Urinary bladder (tissue), 4 donors: ENCODE results near the gene LNX2. TPM values are rescaled to one million over a fixed set of nuclear protein-coding genes. Genes with fewer than 3 reads are reported as not detected.

Source experiments
- DNase-seq: peaks from one replicate; pipeline ENCODE4 v3.0.0-alpha.2; 2015; ENCODE audit errors: extremely low spot score
- H3K27ac ChIP-seq: one replicate; pipeline ENCODE4 v1.5.1; 2013; ENCODE audit warnings: low read depth, mild to moderate bottlenecking, moderate library complexity
- H3K36me3 ChIP-seq: one replicate; pipeline ENCODE4 v1.6.1; 2013; ENCODE audit warnings: mild to moderate bottlenecking, moderate library complexity; ENCODE audit not compliant: insufficient read depth
- H3K4me1 ChIP-seq: one replicate; pipeline ENCODE4 v1.6.1; 2013; ENCODE audit warnings: mild to moderate bottlenecking, moderate library complexity; ENCODE audit not compliant: insufficient read depth
- H3K4me3 ChIP-seq: one replicate; pipeline ENCODE4 v1.5.1; 2013; ENCODE audit warnings: low read depth, low read length
- WGBS: extraction: QIAGEN DNeasy Blood & Tissue Kit; methylation state at CpG from one replicate; pipeline ENCODE4 v1.1.7; 2013; 5-methylcytosine and 5-hydroxymethylcytosine counted together
- polyA plus RNA-seq: library from polyadenylated mRNA; stranded (reverse); fragments of 200-250 nt; gene quantifications from one replicate; pipeline ENCODE4 v1.2.3, GENCODE V29; 2013
- total RNA-seq: library from RNA; depleted of rRNA; stranded (reverse); fragments of >200 nt; gene quantifications from one replicate; pipeline ENCODE4 v1.2.3, GENCODE V29; 2014
- donor health status: healthy with polysubstance abuse.
- donor health status: healthy.

Gene LNX2
- total and polyA plus RNA-seq, 2 donors = 4.8 to 11.6 TPM

DNA sequence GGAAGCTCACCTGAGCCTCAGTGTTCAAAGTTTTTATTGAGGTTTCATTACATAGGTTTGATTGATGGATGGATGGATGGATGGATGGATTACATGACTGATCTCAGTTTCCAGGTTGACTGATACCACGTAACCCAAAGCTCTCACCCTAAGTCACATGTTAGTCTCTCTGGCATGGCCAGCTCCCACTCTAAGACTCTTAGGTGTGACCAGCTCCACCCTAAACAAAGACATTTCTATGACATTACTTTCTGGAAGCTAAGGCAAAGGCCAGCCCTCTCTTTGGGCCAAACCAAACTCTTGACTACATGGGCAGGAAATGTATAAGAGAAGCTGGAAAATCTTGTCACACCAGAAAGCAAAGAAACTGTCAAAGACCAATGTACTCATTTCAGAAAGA lies 30.0 kb upstream of the LNX2 start:
- no peak overlapping the region for H3K27ac ChIP-seq
- WGBS = 93% methylated on average over 1 of the region's 1 CpG
- no peak overlapping the region for H3K4me3 ChIP-seq
- H3K36me3 ChIP-seq = peaks cover 4% of the 10 kb centered on the region
- no peaks in the 10 kb centered on the region for H3K4me1 ChIP-seq
- no peak for DNase-seq

- no peak for DNase-seq
- no peak overlapping the region for H3K27ac ChIP-seq
- 5% methylated on average over 1 of the region's 1 CpG for WGBS
- H3K36me3 ChIP-seq = peaks cover 2% of the 10 kb centered on the region
- no peak overlapping the region for H3K4me3 ChIP-seq
- no peaks in the 10 kb centered on the region for H3K4me1 ChIP-seq
Observed at GRCh38 chr13:27644302-27644701, 24.0 kb upstream of the LNX2 start.

- Histone ChIP-seq H3K27ac (no peak overlapping the region), H3K4me3 (no peak overlapping the region), H3K36me3 (peaks cover 2% of the 10 kb centered on the region), H3K4me1 (no peaks in the 10 kb centered on the region)
- DNase-seq = no peak
- 52% methylated on average over 5 of the region's 5 CpGs for WGBS
Observed at GRCh38 chr13:27643334-27644132, 23.2 kb upstream of the LNX2 start.

GRCh38 chr13:27641711-27642502 lies 21.6 kb upstream of the LNX2 start:
- no peak overlapping the region for H3K27ac ChIP-seq
- no peak overlapping the region for H3K4me3 ChIP-seq
- no peaks in the 10 kb centered on the region for H3K36me3 ChIP-seq
- H3K4me1 ChIP-seq = no peaks in the 10 kb centered on the region
- WGBS = 83% methylated on average over 4 of the region's 4 CpGs
- DNase-seq = no peak

- H3K36me3 ChIP-seq = no peaks in the 10 kb centered on the region
- DNase-seq = no peak
- no peak overlapping the region for H3K27ac ChIP-seq
- no peak overlapping the region for H3K4me3 ChIP-seq
- H3K4me1 ChIP-seq = no peaks in the 10 kb centered on the region
Observed at GRCh38 chr13:27639186-27639585, 18.9 kb upstream of the LNX2 start.

DNA sequence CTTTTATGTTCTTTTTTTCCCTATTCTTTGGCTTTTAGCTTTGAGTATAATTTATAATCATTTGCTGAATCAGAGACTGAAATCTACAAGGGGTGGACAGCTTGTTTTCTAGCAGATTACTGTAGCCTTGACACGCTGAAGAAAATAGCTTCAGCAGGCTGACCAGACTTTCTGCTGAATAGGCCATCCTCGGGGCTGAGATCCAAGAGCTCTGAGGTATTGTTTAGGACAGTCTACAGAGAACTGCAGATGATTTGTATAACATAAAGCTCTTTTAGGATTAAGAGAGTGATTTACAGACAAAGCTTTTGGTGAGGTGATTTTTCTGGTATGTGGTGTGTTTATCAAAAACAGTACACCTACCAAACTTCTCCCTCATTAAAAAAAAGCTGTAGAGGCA lies 18.2 kb upstream of the LNX2 start:
- no peak overlapping the region for H3K4me3 ChIP-seq
- no peaks in the 10 kb centered on the region for H3K4me1 ChIP-seq
- no peak overlapping the region for H3K27ac ChIP-seq
- 16% methylated on average over 2 of the region's 2 CpGs for WGBS
- DNase-seq = no peak
- H3K36me3 ChIP-seq = no peaks in the 10 kb centered on the region

DNA sequence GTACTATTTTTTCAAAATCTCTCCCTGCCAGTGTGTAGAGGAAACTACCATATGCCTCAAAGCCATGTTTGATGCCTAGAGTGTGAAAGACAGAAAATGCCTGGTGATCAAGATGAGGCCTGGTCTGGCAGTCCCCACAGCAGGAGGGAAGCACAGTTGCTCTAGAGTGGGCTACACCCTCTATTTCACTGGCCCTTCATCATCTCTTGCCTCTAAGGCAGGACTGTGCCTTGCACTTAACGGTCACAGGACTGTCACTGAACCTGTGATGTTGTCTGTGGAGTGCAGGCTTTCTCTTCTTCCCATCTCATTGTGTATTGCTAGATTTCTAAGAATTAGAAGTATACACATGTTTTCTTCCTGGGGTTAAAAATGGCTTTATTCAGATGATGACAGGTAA lies 17.7 kb upstream of the LNX2 start:
- Histone ChIP-seq H3K4me1 (no peaks in the 10 kb centered on the region), H3K4me3 (no peak overlapping the region), H3K36me3 (no peaks in the 10 kb centered on the region), H3K27ac (peak overlapping the region; percentile 48)
- DNase-seq = no peak
- WGBS = 80% methylated on average over 1 of the region's 1 CpG

DNA sequence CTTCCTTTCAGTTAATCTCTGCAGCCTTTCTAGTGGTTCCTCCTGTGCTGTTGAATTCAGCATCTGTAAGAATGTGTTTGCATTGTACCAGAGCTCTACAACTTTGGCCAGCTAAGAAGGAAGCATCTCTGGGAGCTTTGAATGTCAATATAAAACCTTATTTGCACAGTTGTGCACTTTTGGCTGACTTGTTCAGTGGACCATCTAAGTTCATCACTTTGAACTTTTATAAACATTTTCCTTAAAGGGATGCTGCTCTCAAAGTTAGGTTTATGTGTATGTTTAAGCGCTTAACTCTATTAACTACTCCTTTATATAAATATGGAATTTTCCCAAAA lies 16.9 kb upstream of the LNX2 start:
- Histone ChIP-seq H3K4me3 (no peak overlapping the region), H3K36me3 (no peaks in the 10 kb centered on the region), H3K27ac (no peak overlapping the region), H3K4me1 (no peaks in the 10 kb centered on the region)
- DNase-seq = no peak
- 80% methylated on average over 1 of the region's 1 CpG for WGBS

DNA sequence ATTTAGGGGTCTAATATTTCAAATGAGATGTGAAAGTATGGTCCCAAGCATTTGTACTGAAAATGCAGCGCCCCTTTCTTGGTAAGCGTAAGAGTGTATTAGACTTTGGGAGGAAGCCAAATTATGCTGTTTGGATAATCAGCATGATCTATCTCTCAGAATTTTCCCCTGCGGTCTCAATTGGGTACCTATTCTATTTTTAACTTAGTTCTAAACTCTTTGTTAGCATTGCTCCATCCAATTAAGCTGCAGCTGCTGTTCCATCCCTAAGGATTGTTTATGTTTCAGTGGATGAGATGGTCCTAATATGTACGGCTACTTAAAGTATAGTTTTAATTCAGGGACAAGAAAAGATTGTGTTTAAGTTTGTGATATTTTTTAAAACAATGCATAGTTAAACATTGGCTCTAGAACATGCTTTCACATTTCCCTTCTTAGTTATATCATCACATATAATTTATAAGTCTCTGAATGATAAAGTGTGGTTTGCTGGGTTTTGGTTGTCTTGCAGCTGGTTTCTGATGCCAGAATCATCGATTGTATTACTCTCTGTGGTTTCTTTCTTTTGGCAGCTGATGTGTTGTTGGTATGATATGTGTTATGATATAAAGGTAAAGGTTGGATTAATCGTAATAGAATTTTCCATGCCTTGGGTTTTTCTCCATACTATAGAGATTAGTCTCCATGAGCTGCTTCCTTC lies 16.4 kb upstream of the LNX2 start:
- H3K4me3 ChIP-seq = no peak overlapping the region
- WGBS = 43% methylated on average over 6 of the region's 6 CpGs
- DNase-seq = no peak
- H3K36me3 ChIP-seq = no peaks in the 10 kb centered on the region
- no peaks in the 10 kb centered on the region for H3K4me1 ChIP-seq
- H3K27ac ChIP-seq = peak overlapping the region; percentile 10

DNA sequence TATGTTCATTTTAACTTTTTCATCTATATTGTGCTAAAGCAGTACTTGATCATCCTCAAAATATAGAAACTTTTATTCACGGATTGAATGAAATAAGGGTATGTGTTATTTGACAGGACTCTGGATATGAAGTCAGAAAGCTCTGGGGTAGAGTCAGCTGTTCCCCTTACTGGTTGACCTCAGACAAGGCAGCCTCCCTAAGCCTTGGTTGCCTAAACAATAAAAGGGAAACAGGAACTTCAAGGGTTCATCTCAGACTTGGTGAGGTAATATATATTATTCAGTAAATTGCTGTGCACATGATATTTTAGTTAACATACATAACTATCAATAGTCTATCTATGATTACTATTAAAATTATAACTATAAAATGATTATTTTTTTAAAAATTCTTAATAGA lies 14.9 kb upstream of the LNX2 start:
- peaks cover 1% of the 10 kb centered on the region for H3K4me1 ChIP-seq
- no peak for DNase-seq
- no peak overlapping the region for H3K4me3 ChIP-seq
- no peaks in the 10 kb centered on the region for H3K36me3 ChIP-seq
- peak overlapping the region; percentile 38 for H3K27ac ChIP-seq
- 86% methylated on average over 1 of the region's 1 CpG for WGBS

DNA sequence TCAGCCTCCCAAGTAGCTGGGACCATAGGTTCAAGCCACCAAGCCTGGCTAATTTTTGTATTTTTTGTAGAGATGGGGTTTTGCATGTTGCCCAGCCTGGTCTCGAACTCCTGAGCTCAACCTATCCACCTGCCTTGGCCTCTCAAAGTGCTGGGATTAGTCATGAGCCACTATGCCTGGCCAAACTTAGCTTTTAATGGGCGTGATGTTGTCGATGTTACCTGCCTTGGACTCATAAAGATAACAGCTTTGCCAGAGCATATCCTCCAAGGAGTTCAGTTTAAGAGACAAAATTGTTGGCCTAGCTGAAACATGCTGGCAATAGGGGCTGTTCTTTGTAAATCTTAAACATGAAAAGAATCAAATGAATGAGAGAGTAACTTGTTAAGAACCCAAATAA lies 14.5 kb upstream of the LNX2 start:
- DNase-seq = no peak
- Histone ChIP-seq H3K4me1 (peaks cover 1% of the 10 kb centered on the region), H3K36me3 (no peaks in the 10 kb centered on the region), H3K27ac (no peak overlapping the region), H3K4me3 (no peak overlapping the region)
- 67% methylated on average over 3 of the region's 3 CpGs for WGBS

GRCh38 chr13:27634231-27634630 lies 13.9 kb upstream of the LNX2 start:
- no peak for DNase-seq
- H3K4me1 ChIP-seq = peaks cover 1% of the 10 kb centered on the region

DNA sequence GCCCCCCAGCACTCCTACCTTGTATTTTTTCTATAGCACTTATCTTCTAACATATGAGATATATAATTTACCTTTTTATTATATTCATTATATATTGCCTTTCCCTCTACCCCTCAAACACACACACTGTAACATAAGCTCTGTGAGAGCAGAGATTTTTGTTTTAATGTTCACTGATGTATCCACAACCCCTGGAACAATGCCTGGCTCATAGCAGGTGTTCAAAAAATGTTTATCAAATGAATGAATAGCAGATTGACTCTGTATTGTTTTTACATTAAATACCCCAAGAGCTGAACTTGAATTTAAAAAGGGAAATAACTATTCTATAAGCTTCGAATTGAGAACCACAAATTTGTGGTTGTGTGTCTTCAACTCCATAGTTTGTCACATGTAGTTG lies 12.3 kb upstream of the LNX2 start:
- no peaks in the 10 kb centered on the region for H3K36me3 ChIP-seq
- no peak overlapping the region for H3K27ac ChIP-seq
- DNase-seq = no peak
- H3K4me3 ChIP-seq = no peak overlapping the region
- whole genome bisulfite sequencing = 92% methylated on average over 1 of the region's 1 CpG
- H3K4me1 ChIP-seq = peaks cover 1% of the 10 kb centered on the region

More at GRCh38 chr13:27634231-27634630, 13.9 kb upstream of the LNX2 start:
- no peaks in the 10 kb centered on the region for H3K36me3 ChIP-seq
- 56% methylated on average over 2 of the region's 2 CpGs for WGBS
- no peak overlapping the region for H3K4me3 ChIP-seq
- H3K27ac ChIP-seq = no peak overlapping the region

DNA sequence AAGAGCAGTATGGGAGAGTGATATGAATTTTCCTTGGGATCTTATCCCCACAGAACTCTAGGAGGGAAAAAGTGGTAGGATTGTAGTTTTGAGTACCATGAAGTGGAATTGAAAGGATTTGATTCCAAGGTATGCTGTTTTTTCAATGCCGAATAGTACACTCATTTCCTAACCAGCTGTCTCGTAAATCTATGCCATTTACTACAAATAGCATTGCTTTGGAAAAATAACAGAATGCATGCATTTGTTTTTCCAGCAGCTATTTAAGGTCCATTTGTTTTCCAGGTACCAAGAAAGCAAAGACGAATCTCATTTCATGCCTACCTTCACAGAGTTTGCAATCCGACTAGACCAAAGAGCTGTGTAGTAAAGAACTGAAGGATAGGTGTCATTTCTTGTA lies 11.9 kb upstream of the LNX2 start:
- Histone ChIP-seq H3K4me3 (no peak overlapping the region), H3K36me3 (no peaks in the 10 kb centered on the region), H3K4me1 (peaks cover 1% of the 10 kb centered on the region), H3K27ac (no peak overlapping the region)
- no peak for DNase-seq
- WGBS = 90% methylated on average over 4 of the region's 4 CpGs
